GM03348 (cell line): ENCODE data around the gene KLK6.
"Not testable (repeated sequence)": the region's sequence is repeated elsewhere in the genome, so short reads cannot be mapped to it uniquely, and the experiment has no call there.

Experiments
- DNase-seq: peaks from one replicate; pipeline ENCODE4 v3.0.0; 2012; ENCODE audit warnings: low spot score

Gene KLK6

DNA sequence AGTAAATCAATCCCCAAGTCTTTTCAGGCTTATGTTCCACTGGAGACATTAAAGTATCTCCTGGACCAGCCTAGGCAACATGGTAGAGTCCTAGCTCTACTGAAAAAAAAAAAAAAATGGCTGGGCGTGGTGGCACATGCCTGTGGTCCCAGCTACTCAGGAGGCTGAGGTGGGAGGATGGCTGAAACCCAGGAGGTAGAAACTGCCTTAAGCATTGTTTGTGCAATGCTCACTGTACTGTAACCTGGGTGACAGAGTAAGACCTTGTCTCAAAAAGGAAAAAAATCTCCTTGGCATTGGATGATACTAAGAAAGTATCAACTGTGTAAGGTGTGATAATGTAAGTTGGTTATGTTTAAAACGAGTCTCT, 23.3 kb upstream of the KLK6 start:
- DNase-seq = no peak

DNA sequence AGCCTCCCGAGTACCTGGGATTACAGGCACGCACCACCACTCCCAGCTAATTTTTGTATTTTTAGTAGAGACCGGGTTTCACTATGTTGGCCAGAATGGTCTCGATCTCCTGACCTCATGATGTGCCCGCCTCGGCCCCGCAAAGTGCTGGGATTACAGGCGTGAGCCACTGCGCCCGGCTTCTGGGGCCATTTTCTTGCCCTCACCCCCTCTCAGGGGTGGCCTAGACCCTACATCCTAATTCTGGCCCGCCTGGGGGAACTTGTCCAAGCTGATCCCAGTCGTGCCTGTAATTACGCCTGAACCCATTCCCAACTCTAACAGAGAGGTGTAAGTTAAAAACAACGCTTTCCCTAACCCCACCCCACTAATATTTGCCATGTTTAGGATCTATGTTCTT, 15.0 kb upstream of the KLK6 start:
- DNase-seq = not testable (repeated sequence)

GRCh38 chr19:50983625-50984292, 14.4 kb upstream of the KLK6 start, which contains the start of gene KLK7:
TSS of gene KLK7 (minus strand) at chr19:50983917. CDS start at chr19:50982399, 1,518 bp downstream.
- no peak for DNase-seq

DNA sequence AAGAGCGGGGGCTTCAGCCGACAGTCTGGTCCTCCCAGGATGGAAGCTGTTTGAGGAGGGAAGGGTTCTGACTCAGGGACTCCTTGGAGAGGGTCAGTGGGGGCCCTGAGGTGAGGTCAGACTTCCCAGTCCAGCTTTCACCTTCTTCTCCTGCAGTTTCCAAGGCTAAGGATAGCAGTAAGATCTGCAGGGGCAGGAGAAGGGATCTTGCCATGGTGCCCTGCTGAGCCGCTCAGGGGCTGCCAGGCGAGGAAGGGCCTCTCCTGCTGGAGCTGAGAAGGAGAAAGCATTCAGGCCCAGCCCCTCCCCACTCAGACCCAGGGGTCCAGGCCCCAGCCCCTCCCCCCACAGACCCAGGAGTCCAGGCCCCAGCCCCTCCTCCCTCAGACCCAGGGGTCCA, 12.8 kb upstream of the KLK6 start:
- DNase-seq = no peak

- no peak for DNase-seq
These were observed 12.3 kb upstream of the KLK6 start for GRCh38 chr19:50981587-50982146.

GRCh38 chr19:50980208-50980607, 10.8 kb upstream of the KLK6 start:
- DNase-seq = no peak

GRCh38 chr19:50979758-50980157, 10.4 kb upstream of the KLK6 start:
- DNase-seq = no peak

DNA sequence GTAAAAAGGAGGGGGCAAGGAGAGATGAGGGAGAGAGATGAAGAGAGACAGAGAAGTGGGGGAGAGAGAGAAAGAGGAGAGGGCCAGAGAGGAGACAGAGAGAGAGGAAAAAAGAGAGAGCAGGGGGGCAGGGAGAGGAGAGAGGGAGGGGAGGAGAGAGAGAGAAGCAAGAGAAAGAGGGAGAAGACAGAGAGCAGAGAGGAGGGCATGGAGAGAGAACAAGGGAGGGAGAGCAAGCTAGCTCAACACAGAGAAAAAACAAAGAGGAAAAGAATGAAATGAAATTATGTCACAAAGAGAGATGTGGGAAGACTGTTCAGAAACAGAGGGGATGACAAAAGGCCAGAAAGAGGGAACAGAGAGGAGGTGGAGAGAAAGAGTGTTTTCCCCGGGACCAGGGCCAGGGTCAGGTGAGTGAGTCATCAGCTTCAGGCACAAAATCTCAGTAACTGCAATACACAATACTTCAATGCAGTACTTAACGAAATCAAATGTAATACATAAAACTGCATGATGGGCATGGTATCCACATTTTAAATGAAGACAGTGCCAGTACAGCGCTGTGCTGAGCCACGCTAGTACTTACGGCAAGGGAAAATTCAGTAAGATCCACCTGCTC, 9.5 kb upstream of the KLK6 start:
- no peak for DNase-seq

DNA sequence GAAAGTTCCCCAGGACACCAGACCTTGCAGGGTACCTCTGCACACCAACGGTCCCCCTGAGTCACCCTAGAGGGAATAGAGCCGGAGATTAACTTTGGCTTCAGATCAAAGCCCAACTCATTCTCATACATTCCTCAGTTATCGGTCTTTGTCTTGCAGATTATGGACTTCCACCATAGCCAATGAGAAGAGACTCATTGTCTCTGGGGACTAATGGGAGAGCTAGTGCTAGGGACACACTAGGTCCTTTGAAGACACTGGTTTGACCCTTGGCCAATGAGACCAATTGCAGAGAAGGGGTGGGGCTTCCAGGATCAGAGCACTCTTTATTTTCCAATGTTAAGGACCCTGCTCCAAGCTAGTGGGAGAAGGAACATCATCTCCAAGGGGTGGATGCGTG, 8.2 kb upstream of the KLK6 start:
- DNase-seq = no peak

DNA sequence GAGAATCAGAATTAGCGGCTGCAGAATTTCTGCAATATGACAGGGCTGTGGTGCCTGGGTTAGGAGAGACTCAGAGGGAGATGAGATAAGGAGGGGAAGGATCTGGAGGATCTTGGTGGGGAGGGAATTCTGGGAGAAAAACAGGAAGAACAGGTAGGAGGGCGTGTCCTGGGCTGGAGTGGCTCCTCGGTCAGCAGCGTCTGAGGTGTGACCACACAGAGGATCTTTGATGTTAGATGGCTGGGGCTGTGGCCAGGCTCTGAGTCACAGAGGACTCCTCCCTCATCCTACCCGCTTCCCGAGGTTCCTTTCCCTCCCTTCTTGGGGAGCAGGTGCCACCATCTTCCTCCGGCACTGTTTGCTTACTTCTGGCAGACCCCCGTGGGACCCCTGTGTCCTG, 6.4 kb upstream of the KLK6 start:
- no peak for DNase-seq

DNA sequence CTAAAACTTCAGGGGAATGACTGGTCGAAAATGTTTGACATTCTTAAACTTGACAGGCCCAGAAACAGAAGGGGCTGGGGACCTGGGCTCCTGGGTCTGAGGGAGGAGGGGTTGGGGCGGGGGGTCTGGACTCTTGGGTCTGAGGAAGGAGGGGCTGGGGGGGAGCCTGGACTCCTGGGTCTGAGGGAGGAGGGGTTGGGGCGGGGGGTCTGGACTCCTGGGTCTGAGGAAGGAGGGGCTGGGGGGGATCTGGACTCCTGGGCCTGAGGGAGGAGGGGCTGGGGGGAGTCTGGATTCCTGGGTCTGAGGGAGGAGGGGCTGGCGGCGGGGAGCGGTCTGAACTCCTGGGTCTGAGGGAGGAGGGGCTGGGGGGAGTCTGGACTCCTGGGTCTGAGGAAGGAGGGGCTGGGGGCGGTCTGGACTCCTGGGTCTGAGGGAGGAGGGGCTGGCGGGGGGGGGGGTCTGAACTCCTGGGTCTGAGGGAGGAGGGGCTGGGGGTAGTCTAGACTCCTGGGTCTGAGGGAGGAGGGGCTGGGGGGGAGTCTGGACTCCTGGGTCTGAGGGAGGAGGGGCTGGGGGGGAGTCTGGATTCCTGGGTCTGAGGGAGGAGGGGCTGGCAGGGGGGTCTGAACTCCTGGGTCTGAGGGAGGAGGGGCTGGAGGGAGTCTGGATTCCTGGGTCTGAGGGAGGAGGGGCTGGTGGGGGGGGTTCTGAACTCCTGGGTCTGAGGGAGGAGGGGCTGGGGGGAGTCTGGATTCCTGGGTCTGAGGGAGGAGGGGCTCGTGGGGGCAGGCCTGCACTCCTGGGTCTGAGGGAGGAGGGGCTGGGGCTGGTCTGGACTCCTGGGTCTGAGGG, 5.5 kb upstream of the KLK6 start:
- no peak for DNase-seq

DNA sequence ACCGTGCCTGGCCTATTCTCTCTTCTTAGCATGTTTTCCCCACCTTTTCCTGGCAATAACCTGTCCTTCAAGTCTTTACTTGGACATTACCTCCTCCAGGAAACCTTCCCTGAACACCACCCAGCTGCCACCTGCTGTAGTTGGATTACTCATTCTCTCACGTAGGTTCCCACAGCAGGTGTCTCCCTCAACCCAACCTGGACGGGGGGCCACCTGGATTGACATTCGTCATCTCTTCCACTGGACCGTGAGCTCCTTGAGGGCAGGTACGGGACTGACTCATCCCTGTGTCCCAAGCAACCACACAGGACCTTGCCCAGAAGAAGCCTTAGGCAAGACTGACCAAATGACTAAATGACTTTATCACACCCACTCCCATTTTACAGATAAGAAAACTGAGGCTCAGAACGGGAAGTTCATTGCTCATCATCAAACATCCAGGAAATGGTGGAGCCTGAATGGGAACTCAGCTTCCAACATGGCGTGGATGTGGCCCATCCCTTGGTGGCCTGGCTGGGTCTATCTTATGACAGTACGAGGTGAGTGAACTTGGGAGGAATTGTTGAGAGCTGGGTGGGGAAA, 3.5 kb upstream of the KLK6 start:
- no peak for DNase-seq

- DNase-seq = not testable (repeated sequence)
These were observed 419 bp upstream of the KLK6 start for GRCh38 chr19:50969810-50970209.

DNA sequence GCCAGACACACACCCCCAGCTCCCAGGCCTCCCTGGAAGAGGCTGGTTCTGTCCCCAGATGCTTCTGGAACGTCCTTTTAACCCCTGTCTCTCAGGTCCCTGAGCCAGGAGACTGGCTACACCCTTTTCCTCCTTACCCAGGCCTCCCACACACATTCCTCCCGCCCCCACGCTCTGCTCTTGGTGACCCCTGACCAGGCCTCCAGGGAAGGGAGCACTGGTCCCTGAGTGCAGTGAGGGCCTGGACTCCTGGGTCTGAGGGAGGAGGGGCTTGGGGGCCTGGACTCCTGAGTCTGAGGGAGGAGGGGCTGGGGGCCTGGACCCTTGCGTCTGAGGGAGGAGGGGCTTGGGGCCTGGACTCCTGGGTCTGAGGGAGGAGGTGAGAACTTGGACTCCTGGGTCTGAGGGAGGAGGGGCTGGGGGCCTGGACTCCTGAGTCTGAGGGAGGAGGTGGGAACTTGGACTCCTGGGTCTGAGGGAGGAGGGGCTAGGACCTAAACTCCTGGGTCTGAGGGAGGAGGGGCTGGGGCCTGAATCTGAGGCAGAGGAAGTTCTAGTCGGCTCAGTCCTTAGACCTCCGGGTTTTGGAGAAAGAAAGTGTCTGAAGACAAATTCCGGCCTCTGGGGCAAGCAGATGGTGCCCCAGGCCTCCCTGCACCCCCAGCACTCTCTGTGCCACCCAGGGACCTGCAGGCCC, 527 bp downstream of the KLK6 start:
- DNase-seq = no peak

DNA sequence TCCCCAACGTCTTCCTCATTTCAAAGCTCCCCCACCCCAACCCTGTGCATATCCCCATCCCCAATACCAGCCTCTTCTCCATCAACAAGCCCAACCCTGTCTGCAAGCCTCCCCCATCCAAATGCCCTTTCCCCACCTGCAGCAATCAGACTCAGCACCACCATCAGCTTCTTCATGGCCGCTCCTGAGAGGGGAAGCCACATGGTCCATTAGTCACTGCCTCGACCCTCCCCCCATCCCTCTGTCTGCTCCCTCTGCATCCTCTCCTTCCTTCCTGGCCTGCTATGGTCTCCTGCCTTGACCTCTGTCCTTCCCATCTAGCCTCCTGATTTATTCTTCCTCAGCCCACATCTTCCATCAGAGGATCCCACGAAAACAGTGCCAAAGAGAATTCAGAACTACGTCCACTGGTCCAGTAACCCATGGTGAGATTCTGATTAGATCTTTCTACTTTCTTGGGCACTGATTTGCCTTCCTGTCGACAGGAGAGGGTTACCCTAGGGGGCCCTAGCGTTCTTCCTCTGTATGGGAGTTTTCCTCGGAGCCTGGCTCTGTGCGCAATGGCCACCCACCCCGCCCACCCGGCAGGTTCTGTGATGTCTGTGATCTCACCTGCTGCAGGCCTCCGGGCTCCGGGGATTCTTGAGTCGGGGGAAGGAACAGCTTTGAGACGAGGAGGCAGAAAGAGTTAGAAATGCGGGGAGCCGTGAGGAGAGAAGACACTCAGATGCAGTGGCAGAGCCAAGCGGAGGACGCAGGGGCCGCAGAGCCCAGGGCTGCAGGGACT, 1.3 kb downstream of the KLK6 start:
- no peak for DNase-seq

DNA sequence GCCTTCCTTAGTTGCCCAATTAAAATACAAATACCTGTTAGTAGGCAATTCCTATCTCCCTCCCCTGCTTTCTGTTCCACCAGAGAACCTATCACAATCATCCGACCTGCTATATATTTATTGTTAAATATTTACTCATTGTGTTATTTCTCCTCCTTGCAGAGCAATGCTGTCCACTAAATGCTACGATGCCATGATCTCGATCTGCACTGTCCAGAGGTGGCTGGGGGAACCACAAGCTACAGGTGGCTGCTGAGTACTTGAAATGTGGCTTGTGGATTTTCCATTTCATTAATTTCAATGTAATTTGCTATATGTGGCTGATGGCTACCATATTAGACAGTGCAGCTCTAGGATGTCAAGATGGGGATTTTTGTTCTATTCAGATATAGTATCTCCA, 5.1 kb downstream of the KLK6 start:
- DNase-seq = no peak

DNA sequence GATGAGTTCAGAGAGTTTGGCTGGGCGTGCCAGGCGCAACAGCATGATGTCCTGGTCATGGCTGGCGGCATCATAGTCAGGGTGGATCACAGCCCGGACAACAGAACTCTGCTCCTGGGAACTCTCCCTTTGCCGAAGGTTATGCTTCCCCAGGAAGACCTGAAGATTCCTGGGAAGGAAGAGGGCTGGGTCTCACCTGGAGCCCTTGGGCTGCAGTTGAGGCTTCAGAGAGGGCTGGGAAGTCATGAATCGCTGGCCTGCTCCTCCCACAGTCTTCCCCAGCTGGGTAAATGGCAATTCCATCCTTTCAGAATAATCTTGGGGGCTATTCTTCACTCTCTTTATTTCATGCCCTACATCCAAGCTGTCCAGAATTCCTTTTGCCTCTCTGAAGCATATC, 6.0 kb downstream of the KLK6 start:
- DNase-seq = no peak

- no peak for DNase-seq
These were observed 7.1 kb downstream of the KLK6 start for GRCh38 chr19:50962245-50962644.

DNA sequence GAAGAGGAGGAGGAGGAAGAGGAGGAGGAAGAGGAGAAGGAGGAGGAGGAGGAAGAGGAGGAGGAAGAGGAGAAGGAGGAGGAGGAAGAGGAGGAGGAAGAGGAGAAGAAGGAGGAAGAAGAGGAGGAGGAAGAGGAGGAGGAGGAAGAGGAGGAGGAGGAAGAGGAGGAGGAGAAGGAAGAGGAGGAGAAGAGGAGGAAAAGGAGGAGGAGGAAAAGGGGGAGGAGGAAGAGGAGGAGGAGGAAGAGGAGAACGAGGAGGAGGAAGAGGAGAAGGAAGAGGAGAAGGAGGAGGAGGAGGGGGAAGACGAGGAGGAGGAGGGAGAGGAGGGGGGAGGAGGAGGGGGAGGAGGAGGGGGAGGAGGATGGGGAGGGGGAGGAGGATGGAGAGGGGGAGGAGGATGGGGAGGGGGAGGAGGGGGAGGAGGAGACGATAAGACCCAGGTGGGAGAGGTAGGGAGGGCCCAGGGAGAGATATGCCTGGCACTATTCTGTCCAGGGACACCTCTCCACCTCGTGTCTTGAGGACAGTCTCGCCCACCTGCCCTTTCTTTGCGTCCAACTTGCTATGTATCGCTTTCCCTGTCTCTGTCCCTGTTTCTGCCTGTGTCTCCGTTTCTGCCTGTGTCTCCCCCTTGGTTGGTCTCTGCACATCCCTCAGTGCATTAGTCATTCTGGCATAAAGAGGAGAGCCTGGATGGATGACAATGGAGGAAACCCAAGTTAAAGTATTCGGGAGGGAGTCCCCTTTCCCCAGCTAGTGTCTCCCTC, 9.5 kb downstream of the KLK6 start:
- DNase-seq = no peak

- no peak for DNase-seq
These were observed 11.8 kb downstream of the KLK6 start for GRCh38 chr19:50957587-50957986.
